GM12878 (cell line): ENCODE data around the gene HIVEP2. TPM values are rescaled to one million over a fixed set of nuclear protein-coding genes. Genes with fewer than 3 reads are reported as not detected.

ENCODE experiments used
- BCL11A ChIP-seq: IDR thresholded peaks from 2 replicates; pipeline ENCODE4 v1.6.1; 2011; ENCODE audit warnings: low read depth, low read length
- CHD1 ChIP-seq: IDR thresholded peaks from 2 replicates; pipeline ENCODE4 v1.6.1; 2012; ENCODE audit warnings: low read depth, low read length, improper control_type of control experiment
- IKZF2 ChIP-seq, 2 experiments: fragments of 450-650 bp; IDR thresholded peaks; 2 replicates each; pipeline ENCODE4 v1.6.1; 2017; ENCODE audit warnings: mild to moderate bottlenecking in 2 of 2, moderate library complexity in 2 of 2
- MYC ChIP-seq: IDR thresholded peaks from 2 replicates; pipeline ENCODE4 v1.6.1; 2011; ENCODE audit warnings: mild to moderate bottlenecking, low read length, moderate library complexity, inconsistent platforms; ENCODE audit not compliant: insufficient read depth, insufficient replicate concordance, insufficient read length, severe bottlenecking
- PKNOX1 ChIP-seq: fragments of 450-650 bp; IDR thresholded peaks from 2 replicates; pipeline ENCODE4 v1.6.1; 2016; ENCODE audit warnings: mild to moderate bottlenecking
- RBBP5 ChIP-seq: fragments of 200-600 bp; sonication (generic); conservative IDR thresholded peaks from 2 replicates; pipeline ENCODE4 v1.6.1; 2016
- ZBTB40 ChIP-seq: fragments of 450-650 bp; IDR thresholded peaks from 2 replicates; pipeline ENCODE4 v1.6.1; 2016; ENCODE audit warnings: mild to moderate bottlenecking, moderate library complexity, borderline replicate concordance
- ZNF207 ChIP-seq: fragments of 450-650 bp; IDR thresholded peaks from 2 replicates; pipeline ENCODE4 v1.6.1; 2014; ENCODE audit warnings: antibody characterized with exemption, mild to moderate bottlenecking, borderline replicate concordance
- polyA plus RNA-seq, 11 experiments: library from polyadenylated mRNA; depleted of rRNA in 4 of 11; unstranded in 6 of 11; stranded (reverse) in 5 of 11; fragments of >200 nt; fragmentation: Nextera tagmentation in 4 of 11; fragmentation: Illumina TruSeq in 1 of 11; extraction: Ambion mirVana in 4 of 11; extraction: Trizol in 1 of 11; gene quantifications; 1 replicate in 1 of 11; 2 replicates in 10 of 11; pipeline versions ENCODE4 v1.2.1 to v1.2.3, GENCODE V29; 2011 to 2016; ENCODE audit warnings: inconsistent platforms in 2 of 11, missing spikeins in 2 of 11, low read depth in 1 of 11
- total RNA-seq, 4 experiments: library from RNA; depleted of rRNA in 3 of 4; stranded (reverse); fragments of >200 nt in 3 of 4; fragmentation: Illumina TruSeq in 1 of 4; extraction: Trizol in 1 of 4; gene quantifications; 2 replicates each; pipeline versions ENCODE4 v1.2.1 to v1.2.3, GENCODE V29; 2013 to 2021
- TF ChIP-seq, protein P1 (sequence below): IDR thresholded peaks from 2 replicates; pipeline ENCODE4 v1.6.1; 2012; ENCODE audit warnings: low read length, inconsistent platforms

Gene HIVEP2
- total and polyA plus RNA-seq, 10 of the 15 experiments (the other 5 are each of a cell fraction or from before 2014, with no cell fraction given) = 1.2 to 15.7 (median 10.2) TPM

GRCh38 chr6:142946924-142947713, 2.1 kb upstream of the HIVEP2 start (continued):
- TF ChIP-seq ZBTB40 (no peak), ZNF207 (peak; percentile 64; the same call in 1 of the 2 replicates), PKNOX1 (no peak), MYC (no peak), RBBP5 (no peak), BCL11A (0 out of 2 replicates have a peak, but pooled peaks have one; percentile 75), CHD1 (no peak), IKZF2 (IDR thresholded peaks at IDR 0.05) (peak; percentile 12 to 54)
- TF ChIP-seq, protein P1, sequence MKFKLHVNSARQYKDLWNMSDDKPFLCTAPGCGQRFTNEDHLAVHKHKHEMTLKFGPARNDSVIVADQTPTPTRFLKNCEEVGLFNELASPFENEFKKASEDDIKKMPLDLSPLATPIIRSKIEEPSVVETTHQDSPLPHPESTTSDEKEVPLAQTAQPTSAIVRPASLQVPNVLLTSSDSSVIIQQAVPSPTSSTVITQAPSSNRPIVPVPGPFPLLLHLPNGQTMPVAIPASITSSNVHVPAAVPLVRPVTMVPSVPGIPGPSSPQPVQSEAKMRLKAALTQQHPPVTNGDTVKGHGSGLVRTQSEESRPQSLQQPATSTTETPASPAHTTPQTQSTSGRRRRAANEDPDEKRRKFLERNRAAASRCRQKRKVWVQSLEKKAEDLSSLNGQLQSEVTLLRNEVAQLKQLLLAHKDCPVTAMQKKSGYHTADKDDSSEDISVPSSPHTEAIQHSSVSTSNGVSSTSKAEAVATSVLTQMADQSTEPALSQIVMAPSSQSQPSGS = no peak
